SJSA1 (cell line): ENCODE measurements around the gene RNU1-1. TPM values are rescaled to one million over a fixed set of nuclear protein-coding genes. Genes with fewer than 3 reads are reported as not detected.
A peak's percentile ranks its signal among the peaks of the same experiment; 100 is the strongest.
"Not testable (repeated sequence)": the region's sequence is repeated elsewhere in the genome, so short reads cannot be mapped to it uniquely, and the experiment has no call there.

ENCODE experiments used
- DNase-seq, 2 experiments: peaks; one replicate each; pipeline ENCODE4 v3.0.0-alpha.2; 2015 to 2020; ENCODE audit warnings: low spot score in 2 of 2, low read depth in 1 of 2
- H3K27ac ChIP-seq: fragments of 250-450 bp; sonication (Bioruptor Pico); 2 replicates; pipeline ENCODE4 v1.5.1; 2020; ENCODE audit warnings: mild to moderate bottlenecking, moderate library complexity
- H3K27me3 ChIP-seq: fragments of 250-450 bp; sonication (Bioruptor Pico); replicated peaks from 2 replicates; pipeline ENCODE4 v1.5.1; 2020; ENCODE audit warnings: mild to moderate bottlenecking, moderate library complexity
- H3K36me3 ChIP-seq: fragments of 250-450 bp; sonication (Bioruptor Pico); 2 replicates; pipeline ENCODE4 v1.5.1; 2020; ENCODE audit warnings: mild to moderate bottlenecking
- H3K4me1 ChIP-seq: fragments of 250-450 bp; sonication (Bioruptor Pico); replicated peaks from 2 replicates; pipeline ENCODE4 v1.6.1; 2021; ENCODE audit warnings: mild to moderate bottlenecking
- H3K4me3 ChIP-seq: fragments of 250-450 bp; sonication (Bioruptor Pico); 2 replicates; pipeline ENCODE4 v1.5.1; 2020; ENCODE audit warnings: mild to moderate bottlenecking
- H3K9me3 ChIP-seq: fragments of 250-450 bp; sonication (Bioruptor Pico); replicated peaks from 2 replicates; pipeline ENCODE4 v1.5.1; 2020; ENCODE audit warnings: mild to moderate bottlenecking
- total RNA-seq: library from RNA; depleted of rRNA; stranded (reverse); fragments of >200 nt; shearing (Covaris generic); gene quantifications from 2 replicates; pipeline ENCODE4 v1.2.3, GENCODE V29; 2014; rRNA removed

Gene RNU1-1
- under 0.01 and 294 TPM in 2 replicates for total RNA-seq

- DNase-seq: peak; percentile 84 to 91
- H3K36me3 ChIP-seq, H3K9me3 ChIP-seq, H3K27me3 ChIP-seq, H3K4me1 ChIP-seq: not testable (repeated sequence)
- Histone ChIP-seq H3K4me3 (peak within 1 kb of the TSS; percentile 20), H3K27ac (peak within 1 kb of the TSS; percentile 100)
These were observed at the start of gene RNU1-1 for GRCh38 chr1:16514107-16515055. TSS of gene RNU1-1 (minus strand) at chr1:16514285.

- not testable (repeated sequence) for H3K4me1 ChIP-seq, DNase-seq, H3K9me3 ChIP-seq, H3K27me3 ChIP-seq, H3K27ac ChIP-seq, H3K36me3 ChIP-seq, H3K4me3 ChIP-seq
These were observed 47.0 kb upstream of the RNU1-1 start for GRCh38 chr1:16561035-16561434.

- not testable (repeated sequence) for H3K4me3 ChIP-seq, DNase-seq, H3K4me1 ChIP-seq, H3K27ac ChIP-seq, H3K9me3 ChIP-seq, H3K27me3 ChIP-seq, H3K36me3 ChIP-seq
These were observed 46.4 kb upstream of the RNU1-1 start for GRCh38 chr1:16560498-16560897.

GRCh38 chr1:16559688-16560087, 45.6 kb upstream of the RNU1-1 start:
- H3K4me3 ChIP-seq, H3K4me1 ChIP-seq, H3K27ac ChIP-seq, DNase-seq, H3K36me3 ChIP-seq, H3K9me3 ChIP-seq, H3K27me3 ChIP-seq: not testable (repeated sequence)

- not testable (repeated sequence) for H3K36me3 ChIP-seq, H3K4me3 ChIP-seq, H3K4me1 ChIP-seq, H3K27me3 ChIP-seq, DNase-seq, H3K9me3 ChIP-seq, H3K27ac ChIP-seq
These were observed 42.9 kb upstream of the RNU1-1 start for GRCh38 chr1:16557034-16557433.

- not testable (repeated sequence) for H3K9me3 ChIP-seq, H3K4me3 ChIP-seq, H3K27ac ChIP-seq, H3K4me1 ChIP-seq, H3K36me3 ChIP-seq, DNase-seq, H3K27me3 ChIP-seq
These were observed 39.2 kb upstream of the RNU1-1 start for GRCh38 chr1:16553244-16553643.

- H3K4me3 ChIP-seq, H3K27me3 ChIP-seq, H3K4me1 ChIP-seq, H3K27ac ChIP-seq, DNase-seq, H3K36me3 ChIP-seq, H3K9me3 ChIP-seq: not testable (repeated sequence)
These were observed 36.3 kb upstream of the RNU1-1 start for GRCh38 chr1:16550212-16550918.

- H3K27me3 ChIP-seq, H3K4me3 ChIP-seq, H3K27ac ChIP-seq, H3K36me3 ChIP-seq, DNase-seq, H3K4me1 ChIP-seq, H3K9me3 ChIP-seq: not testable (repeated sequence)
These were observed 35.5 kb upstream of the RNU1-1 start for GRCh38 chr1:16549545-16549944.

GRCh38 chr1:16547502-16548241, 33.6 kb upstream of the RNU1-1 start:
- not testable (repeated sequence) for H3K4me1 ChIP-seq, H3K27me3 ChIP-seq, H3K27ac ChIP-seq, H3K4me3 ChIP-seq, H3K9me3 ChIP-seq, H3K36me3 ChIP-seq, DNase-seq

- DNase-seq: peak; percentile 57 to 61
- not testable (repeated sequence) for H3K4me3 ChIP-seq, H3K36me3 ChIP-seq, H3K4me1 ChIP-seq, H3K27ac ChIP-seq, H3K9me3 ChIP-seq, H3K27me3 ChIP-seq
These were observed 31.6 kb upstream of the RNU1-1 start for GRCh38 chr1:16545682-16546095.

- not testable (repeated sequence) for H3K4me1 ChIP-seq, DNase-seq, H3K4me3 ChIP-seq, H3K27me3 ChIP-seq, H3K27ac ChIP-seq, H3K9me3 ChIP-seq, H3K36me3 ChIP-seq
These were observed 26.4 kb upstream of the RNU1-1 start for GRCh38 chr1:16540421-16540893.

GRCh38 chr1:16537528-16537927, 23.4 kb upstream of the RNU1-1 start:
- not testable (repeated sequence) for H3K36me3 ChIP-seq, H3K4me1 ChIP-seq, DNase-seq, H3K4me3 ChIP-seq, H3K9me3 ChIP-seq, H3K27me3 ChIP-seq, H3K27ac ChIP-seq

GRCh38 chr1:16536796-16537195, 22.7 kb upstream of the RNU1-1 start:
- not testable (repeated sequence) for H3K27me3 ChIP-seq, DNase-seq, H3K4me1 ChIP-seq, H3K27ac ChIP-seq, H3K9me3 ChIP-seq, H3K4me3 ChIP-seq, H3K36me3 ChIP-seq

GRCh38 chr1:16535898-16536297, 21.8 kb upstream of the RNU1-1 start:
- not testable (repeated sequence) for DNase-seq, H3K9me3 ChIP-seq, H3K27me3 ChIP-seq, H3K27ac ChIP-seq, H3K4me1 ChIP-seq, H3K4me3 ChIP-seq, H3K36me3 ChIP-seq
